ENCODE data around the gene SF3B4.
"Not testable (repeated sequence)": the region's sequence is repeated elsewhere in the genome, so short reads cannot be mapped to it uniquely, and the experiment has no call there.

GRCh38 chr1:149957548-149957947 is 29.9 kb upstream of the SF3B4 start:
- TF ChIP-seq, protein P1, sequence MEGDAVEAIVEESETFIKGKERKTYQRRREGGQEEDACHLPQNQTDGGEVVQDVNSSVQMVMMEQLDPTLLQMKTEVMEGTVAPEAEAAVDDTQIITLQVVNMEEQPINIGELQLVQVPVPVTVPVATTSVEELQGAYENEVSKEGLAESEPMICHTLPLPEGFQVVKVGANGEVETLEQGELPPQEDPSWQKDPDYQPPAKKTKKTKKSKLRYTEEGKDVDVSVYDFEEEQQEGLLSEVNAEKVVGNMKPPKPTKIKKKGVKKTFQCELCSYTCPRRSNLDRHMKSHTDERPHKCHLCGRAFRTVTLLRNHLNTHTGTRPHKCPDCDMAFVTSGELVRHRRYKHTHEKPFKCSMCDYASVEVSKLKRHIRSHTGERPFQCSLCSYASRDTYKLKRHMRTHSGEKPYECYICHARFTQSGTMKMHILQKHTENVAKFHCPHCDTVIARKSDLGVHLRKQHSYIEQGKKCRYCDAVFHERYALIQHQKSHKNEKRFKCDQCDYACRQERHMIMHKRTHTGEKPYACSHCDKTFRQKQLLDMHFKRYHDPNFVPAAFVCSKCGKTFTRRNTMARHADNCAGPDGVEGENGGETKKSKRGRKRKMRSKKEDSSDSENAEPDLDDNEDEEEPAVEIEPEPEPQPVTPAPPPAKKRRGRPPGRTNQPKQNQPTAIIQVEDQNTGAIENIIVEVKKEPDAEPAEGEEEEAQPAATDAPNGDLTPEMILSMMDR (IDR thresholded peaks at IDR 0.05) = not testable (repeated sequence)
- not testable (repeated sequence) for TF ChIP-seq POLR2A (IDR thresholded peaks at IDR 0.05)

Measured in lower leg skin (tissue), 3 donors.